Ovary (tissue), 3 donors: ENCODE measurements around the gene KIF5A.

Source experiments
- CTCF ChIP-seq, 3 donors: fragments of 450-650 bp in 2 of 3; fragments of 200-600 bp in 1 of 3; IDR thresholded peaks; one replicate each; pipeline versions ENCODE4 v1.5.1 to v1.8.0; 2016 to 2022; ENCODE audit warnings: antibody characterized with exemption in 3 of 3, mild to moderate bottlenecking in 1 of 3
- EP300 ChIP-seq: sonication (generic); formaldehyde crosslinking; IDR thresholded peaks from one replicate; pipeline ENCODE4 v1.6.1; 2017; ENCODE audit warnings: antibody characterized with exemption
- POLR2A ChIP-seq: fragments of 450-650 bp; IDR thresholded peaks from one replicate; pipeline ENCODE4 v1.6.1; 2017; ENCODE audit warnings: antibody characterized with exemption, mild to moderate bottlenecking, moderate library complexity
- donor health status: DM: no; HTN: no; CAD: no.

GRCh38 chr12:57590864-57591781 lies 41.3 kb downstream of the KIF5A start, which contains the start of gene PIP4K2C:
- TF ChIP-seq POLR2A = no peak
- TF ChIP-seq CTCF (IDR thresholded peaks at IDR 0.05) = no peak
- TF ChIP-seq EP300 = no peak
